IPS-18a (cell line): ENCODE data around the gene PCDHA5.
"Not testable (repeated sequence)": the region's sequence is repeated elsewhere in the genome, so short reads cannot be mapped to it uniquely, and the experiment has no call there.

Experiments used
- H3K27ac ChIP-seq: one replicate; pipeline ENCODE4 v1.5.1; 2013; ENCODE audit warnings: low read length
- H3K27me3 ChIP-seq: one replicate; pipeline ENCODE4 v1.6.1; 2013; ENCODE audit warnings: mild to moderate bottlenecking, low read length; ENCODE audit not compliant: control insufficient read depth, insufficient read depth
- H3K36me3 ChIP-seq: one replicate; pipeline ENCODE4 v1.6.1; 2013; ENCODE audit warnings: low read depth, low read length; ENCODE audit not compliant: control insufficient read depth
- H3K4me1 ChIP-seq: one replicate; pipeline ENCODE4 v1.6.1; 2013; ENCODE audit warnings: low read depth, low read length; ENCODE audit not compliant: control insufficient read depth
- H3K4me3 ChIP-seq: one replicate; pipeline ENCODE4 v1.5.1; 2013; ENCODE audit warnings: low read length
- H3K9ac ChIP-seq: one replicate; pipeline ENCODE4 v1.6.1; 2013; ENCODE audit warnings: mild to moderate bottlenecking, low read length, moderate library complexity
- H3K9me3 ChIP-seq: one replicate; pipeline ENCODE4 v1.6.1; 2013; ENCODE audit warnings: low read depth, low read length; ENCODE audit not compliant: control insufficient read depth

Gene PCDHA5

DNA sequence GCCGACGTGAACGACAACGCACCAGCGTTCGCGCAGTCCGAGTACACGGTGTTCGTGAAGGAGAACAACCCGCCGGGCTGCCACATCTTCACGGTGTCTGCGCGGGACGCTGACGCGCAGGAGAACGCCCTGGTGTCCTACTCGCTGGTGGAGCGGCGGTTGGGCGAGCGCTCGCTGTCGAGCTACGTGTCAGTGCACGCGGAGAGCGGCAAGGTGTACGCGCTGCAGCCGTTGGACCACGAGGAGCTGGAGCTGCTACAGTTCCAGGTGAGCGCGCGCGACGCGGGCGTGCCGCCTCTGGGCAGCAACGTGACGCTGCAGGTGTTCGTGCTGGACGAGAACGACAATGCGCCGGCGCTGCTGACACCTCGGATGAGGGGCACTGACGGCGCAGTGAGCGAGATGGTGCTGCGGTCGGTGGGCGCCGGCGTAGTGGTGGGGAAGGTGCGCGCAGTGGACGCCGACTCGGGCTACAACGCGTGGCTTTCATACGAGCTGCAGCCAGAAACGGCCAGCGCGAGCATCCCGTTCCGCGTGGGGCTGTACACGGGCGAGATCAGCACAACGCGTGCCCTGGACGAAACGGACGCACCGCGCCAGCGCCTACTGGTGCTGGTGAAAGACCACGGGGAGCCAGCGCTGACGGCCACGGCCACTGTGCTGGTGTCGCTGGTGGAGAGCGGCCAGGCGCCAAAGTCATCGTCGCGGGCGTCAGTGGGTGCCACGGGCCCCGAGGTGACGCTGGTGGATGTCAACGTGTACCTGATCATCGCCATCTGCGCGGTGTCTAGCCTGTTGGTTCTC lies 28.6 kb downstream of the PCDHA5 start:
- H3K9me3 ChIP-seq, H3K27ac ChIP-seq, H3K9ac ChIP-seq, H3K4me3 ChIP-seq, H3K27me3 ChIP-seq, H3K36me3 ChIP-seq, H3K4me1 ChIP-seq: not testable (repeated sequence)

GRCh38 chr5:140855772-140856674 lies 34.6 kb downstream of the PCDHA5 start, which contains the start of gene PCDHA10:
PCDHA10 (plus strand) TSS chr5:140855897; CDS start chr5:140856049, 152 bp downstream.
- peak within 1 kb of the TSS; percentile 17 for H3K4me3 ChIP-seq

DNA sequence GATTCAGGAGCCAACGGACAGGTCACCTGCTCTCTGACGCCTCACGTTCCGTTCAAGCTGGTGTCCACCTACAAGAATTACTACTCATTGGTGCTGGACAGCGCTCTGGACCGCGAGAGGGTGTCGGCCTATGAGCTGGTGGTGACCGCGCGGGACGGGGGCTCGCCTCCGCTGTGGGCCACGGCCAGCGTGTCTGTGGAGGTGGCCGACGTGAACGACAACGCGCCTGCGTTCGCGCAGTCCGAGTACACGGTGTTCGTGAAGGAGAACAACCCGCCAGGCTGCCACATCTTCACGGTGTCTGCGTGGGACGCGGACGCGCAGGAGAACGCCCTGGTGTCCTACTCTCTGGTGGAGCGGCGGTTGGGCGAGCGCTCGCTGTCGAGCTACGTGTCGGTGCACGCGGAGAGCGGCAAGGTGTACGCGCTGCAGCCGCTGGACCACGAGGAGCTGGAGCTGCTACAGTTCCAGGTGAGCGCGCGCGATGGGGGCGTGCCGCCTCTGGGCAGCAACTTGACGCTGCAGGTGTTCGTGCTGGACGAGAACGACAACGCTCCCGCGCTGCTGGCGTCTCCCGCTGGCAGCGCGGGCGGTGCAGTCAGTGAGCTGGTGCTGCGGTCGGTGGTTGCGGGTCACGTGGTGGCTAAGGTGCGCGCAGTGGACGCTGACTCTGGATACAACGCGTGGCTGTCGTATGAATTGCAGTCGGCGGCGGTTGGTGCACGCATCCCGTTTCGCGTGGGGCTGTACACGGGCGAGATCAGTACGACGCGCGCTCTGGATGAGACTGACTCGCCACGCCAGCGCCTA lies 36.0 kb downstream of the PCDHA5 start:
- Histone ChIP-seq H3K4me1 (no peaks in the 10 kb centered on the region), H3K27ac (no peak overlapping the region), H3K36me3 (no peaks in the 10 kb centered on the region), H3K9ac (no peak overlapping the region), H3K4me3 (no peak overlapping the region), H3K27me3 (no peaks in the 10 kb centered on the region), H3K9me3 (no peaks in the 10 kb centered on the region)

More at GRCh38 chr5:140855772-140856674, 34.6 kb downstream of the PCDHA5 start, which contains the start of gene PCDHA10:
- H3K9ac ChIP-seq, result peak within 1 kb of the TSS; percentile 36
- no peaks in the 10 kb centered on the region for H3K4me1 ChIP-seq
- H3K36me3 ChIP-seq, result no peaks in the 10 kb centered on the region
- H3K9me3 ChIP-seq, result no peaks in the 10 kb centered on the region
- no peak within 1 kb of the TSS for H3K27ac ChIP-seq
- no peaks in the 10 kb centered on the region for H3K27me3 ChIP-seq

GRCh38 chr5:140857987-140858240 lies 36.5 kb downstream of the PCDHA5 start:
- Histone ChIP-seq H3K27me3 (no peaks in the 10 kb centered on the region), H3K27ac (no peak overlapping the region), H3K9ac (no peak overlapping the region), H3K4me1 (no peaks in the 10 kb centered on the region), H3K36me3 (no peaks in the 10 kb centered on the region), H3K9me3 (no peaks in the 10 kb centered on the region), H3K4me3 (no peak overlapping the region)

- H3K4me1 ChIP-seq, result no peaks in the 10 kb centered on the region
- no peaks in the 10 kb centered on the region for H3K36me3 ChIP-seq
- no peaks in the 10 kb centered on the region for H3K27me3 ChIP-seq
- H3K9ac ChIP-seq, result no peak overlapping the region
- no peaks in the 10 kb centered on the region for H3K9me3 ChIP-seq
- H3K4me3 ChIP-seq, result no peak overlapping the region
- H3K27ac ChIP-seq, result no peak overlapping the region
Measured at GRCh38 chr5:140862441-140863295, 41.3 kb downstream of the PCDHA5 start.

DNA sequence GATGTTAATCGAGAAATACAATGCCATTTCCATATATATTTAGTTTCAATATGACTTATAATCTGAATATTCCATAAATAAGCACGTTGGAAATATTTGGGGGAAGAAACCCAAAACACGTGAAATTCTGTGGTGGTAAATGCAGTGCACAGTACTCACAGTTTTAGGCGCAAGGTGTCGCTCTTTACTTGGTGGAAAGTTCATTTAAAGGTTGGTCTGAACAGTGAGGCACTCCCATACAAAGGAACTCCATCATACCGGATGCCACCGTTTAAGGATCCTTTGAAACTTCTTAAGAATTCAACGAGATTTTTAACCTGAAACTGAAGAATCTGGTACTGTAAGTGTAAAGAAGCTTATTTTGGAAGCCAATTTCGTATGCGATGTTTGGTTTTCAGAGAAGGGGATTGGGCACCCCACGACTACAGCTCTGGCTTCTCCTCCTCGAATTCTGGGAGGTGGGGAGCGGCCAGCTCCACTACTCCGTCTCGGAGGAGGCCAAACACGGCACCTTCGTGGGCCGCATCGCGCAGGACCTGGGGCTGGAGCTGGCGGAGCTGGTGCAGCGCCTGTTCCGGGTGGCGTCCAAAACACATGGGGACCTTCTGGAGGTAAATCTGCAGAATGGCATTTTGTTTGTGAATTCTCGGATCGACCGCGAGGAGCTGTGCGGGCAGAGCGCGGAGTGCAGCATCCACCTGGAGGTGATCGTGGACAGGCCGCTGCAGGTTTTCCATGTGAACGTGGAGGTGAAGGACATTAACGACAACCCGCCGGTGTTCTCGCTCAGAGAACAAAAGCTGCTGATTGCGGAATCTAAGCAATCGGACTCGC lies 47.5 kb downstream of the PCDHA5 start, which contains the start of gene PCDHA11:
Gene PCDHA11 (plus strand): TSS at position 237 of the 834 bp plus-strand sequence. CDS start 147 bp downstream, at position 384.
- peak within 1 kb of the TSS; percentile 4 for H3K9ac ChIP-seq
- H3K27me3 ChIP-seq, result no peaks in the 10 kb centered on the region
- H3K27ac ChIP-seq, result no peak within 1 kb of the TSS
- H3K4me3 ChIP-seq, result peak within 1 kb of the TSS; percentile 26
- no peaks in the 10 kb centered on the region for H3K36me3 ChIP-seq
- no peaks in the 10 kb centered on the region for H3K9me3 ChIP-seq
- no peaks in the 10 kb centered on the region for H3K4me1 ChIP-seq

DNA sequence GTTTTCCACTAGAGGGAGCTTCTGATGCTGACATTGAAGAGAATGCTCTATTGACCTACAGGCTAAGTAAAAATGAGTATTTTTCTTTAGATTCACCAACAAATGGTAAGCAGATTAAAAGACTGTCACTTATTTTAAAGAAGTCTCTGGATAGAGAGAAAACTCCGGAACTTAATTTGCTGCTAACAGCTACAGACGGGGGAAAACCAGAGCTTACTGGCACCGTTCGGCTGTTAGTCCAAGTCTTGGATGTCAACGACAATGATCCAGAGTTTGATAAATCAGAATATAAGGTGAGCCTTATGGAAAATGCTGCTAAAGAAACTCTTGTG lies 48.1 kb downstream of the PCDHA5 start:
- Histone ChIP-seq H3K36me3 (no peaks in the 10 kb centered on the region), H3K9ac (no peak overlapping the region), H3K4me1 (peaks cover 2% of the 10 kb centered on the region), H3K9me3 (no peaks in the 10 kb centered on the region), H3K27ac (no peak overlapping the region), H3K27me3 (no peaks in the 10 kb centered on the region), H3K4me3 (no peak overlapping the region)

DNA sequence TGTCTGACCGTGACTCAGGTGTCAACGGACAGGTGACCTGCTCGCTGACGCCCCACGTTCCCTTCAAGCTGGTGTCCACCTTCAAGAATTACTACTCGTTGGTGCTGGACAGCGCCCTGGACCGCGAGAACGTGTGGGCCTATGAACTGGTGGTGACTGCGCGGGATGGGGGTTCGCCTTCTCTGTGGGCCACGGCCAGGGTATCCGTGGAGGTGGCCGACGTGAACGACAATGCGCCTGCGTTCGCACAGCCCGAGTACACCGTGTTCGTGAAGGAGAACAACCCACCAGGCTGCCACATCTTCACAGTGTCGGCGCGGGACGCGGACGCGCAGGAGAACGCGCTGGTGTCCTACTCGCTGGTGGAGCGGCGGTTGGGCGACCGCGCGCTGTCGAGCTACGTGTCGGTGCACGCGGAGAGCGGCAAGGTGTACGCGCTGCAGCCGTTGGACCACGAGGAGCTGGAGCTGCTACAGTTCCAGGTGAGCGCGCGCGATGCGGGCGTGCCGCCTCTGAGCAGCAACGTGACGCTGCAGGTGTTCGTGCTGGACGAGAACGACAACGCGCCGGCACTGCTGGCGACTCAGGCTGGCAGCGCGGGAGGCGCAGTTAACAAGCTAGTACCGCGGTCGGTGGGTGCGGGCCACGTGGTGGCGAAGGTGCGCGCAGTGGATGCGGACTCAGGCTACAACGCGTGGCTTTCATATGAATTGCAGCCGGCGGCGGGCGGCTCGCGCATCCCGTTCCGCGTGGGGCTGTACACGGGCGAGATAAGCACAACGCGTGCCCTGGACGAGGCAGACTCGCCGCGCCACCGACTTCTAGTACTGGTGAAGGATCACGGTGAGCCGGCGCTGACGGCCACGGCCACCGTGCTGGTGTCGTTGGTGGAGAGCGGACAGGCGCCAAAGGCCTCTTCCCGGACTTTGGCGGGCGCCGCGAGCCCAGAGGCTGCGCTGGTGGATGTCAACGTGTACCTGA lies 49.1 kb downstream of the PCDHA5 start:
- Histone ChIP-seq H3K27me3 (no peaks in the 10 kb centered on the region), H3K36me3 (no peaks in the 10 kb centered on the region), H3K4me1 (peaks cover 2% of the 10 kb centered on the region), H3K27ac (no peak overlapping the region), H3K9ac (no peak overlapping the region), H3K4me3 (no peak overlapping the region), H3K9me3 (no peaks in the 10 kb centered on the region)
